Cardiac muscle cell (in vitro differentiated cells and primary cell): ENCODE measurements around the gene TACO1. TPM values are rescaled to one million over a fixed set of nuclear protein-coding genes. Genes with fewer than 3 reads are reported as not detected.
A peak's percentile ranks its signal among the peaks of the same experiment; 100 is the strongest.

ENCODE experiments used
- DNase-seq, 2 donors: peaks; one replicate each; pipeline versions ENCODE4 v3.0.0 to v3.0.0-alpha.2; 2010 to 2017; ENCODE audit warnings: low read depth in 1 of 2, low spot score in 1 of 2
- H3K27ac ChIP-seq: fragments of 200-600 bp; sonication (generic); 2 replicates; pipeline ENCODE4 v1.5.1; 2016
- H3K27me3 ChIP-seq: fragments of 200-600 bp; sonication (generic); 2 replicates; pipeline ENCODE4 v1.6.0; 2016; ENCODE audit warnings: control low read depth
- H3K36me3 ChIP-seq: fragments of 200-600 bp; sonication (generic); 2 replicates; pipeline ENCODE4 v1.5.1; 2016; ENCODE audit warnings: control low read depth
- H3K4me1 ChIP-seq: fragments of 200-600 bp; sonication (generic); 2 replicates; pipeline ENCODE4 v1.8.1; 2017; ENCODE audit warnings: low read depth, mild to moderate bottlenecking, mixed run types
- H3K4me3 ChIP-seq: fragments of 200-600 bp; sonication (generic); 2 replicates; pipeline ENCODE4 v1.5.1; 2016; ENCODE audit warnings: mild to moderate bottlenecking
- H3K9me3 ChIP-seq: fragments of 200-600 bp; sonication (generic); 2 replicates; pipeline ENCODE4 v1.5.1; 2017; ENCODE audit warnings: low read depth, mild to moderate bottlenecking, control low read depth
- polyA plus RNA-seq: library from polyadenylated mRNA; unstranded; fragments of >200 nt; fragmentation: Nextera tagmentation; extraction: Ambion mirVana; gene quantifications from 2 replicates; pipeline ENCODE4 v1.2.1, GENCODE V29; 2016
- total RNA-seq: library from RNA; depleted of rRNA; stranded (reverse); fragments of >200 nt; gene quantifications from 2 replicates; pipeline ENCODE4 v1.2.3, GENCODE V29; 2016
- TF ChIP-seq, protein P1 (sequence below): IDR thresholded peaks from 2 replicates; pipeline ENCODE4 v1.5.1; 2012; ENCODE audit warnings: low read depth, mild to moderate bottlenecking, low read length

The TACO1 gene
- 25.6 and 34.1 TPM in 2 replicates for total RNA-seq
- polyA plus RNA-seq: 41.3 and 54.9 TPM in 2 replicates

DNA sequence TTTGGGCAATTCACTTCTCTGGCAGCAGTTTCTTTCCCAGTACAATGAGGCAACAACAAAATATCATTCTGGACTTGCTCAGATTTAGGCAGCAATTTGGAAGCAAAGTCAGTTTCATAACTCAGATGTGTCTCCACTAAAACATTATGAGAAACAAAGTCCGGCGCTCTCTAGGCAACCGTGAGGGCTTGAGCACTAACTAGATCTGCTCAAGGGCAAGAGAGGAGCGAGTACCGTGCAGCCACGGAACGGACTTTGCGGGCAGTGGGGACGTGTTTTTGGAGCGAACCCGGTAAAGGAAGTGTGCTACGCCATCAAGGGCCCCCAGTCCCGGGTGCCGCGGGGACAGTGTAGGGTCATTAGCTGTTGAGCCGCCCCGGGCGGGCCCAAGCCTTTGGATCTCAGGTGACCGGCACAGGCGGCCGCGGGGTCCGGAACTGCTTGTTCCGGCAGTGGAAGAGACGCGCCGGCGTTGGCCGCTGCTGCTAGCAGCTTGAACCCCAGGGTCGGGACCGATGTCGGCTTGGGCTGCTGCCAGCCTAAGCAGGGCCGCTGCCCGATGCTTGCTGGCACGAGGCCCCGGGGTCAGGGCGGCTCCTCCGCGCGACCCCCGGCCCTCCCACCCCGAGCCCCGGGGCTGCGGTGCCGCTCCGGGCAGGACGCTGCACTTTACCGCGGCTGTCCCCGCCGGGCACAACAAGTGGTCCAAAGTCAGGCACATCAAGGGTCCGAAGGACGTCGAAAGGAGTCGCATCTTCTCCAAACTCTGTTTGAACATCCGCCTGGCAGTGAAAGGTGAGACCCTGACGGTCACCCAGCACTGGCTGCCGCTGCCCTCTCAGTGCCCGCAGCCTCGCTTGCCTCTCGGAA lies at the start of gene TACO1:
Gene TACO1 (plus strand): TSS at position 327 of the 870 bp plus-strand sequence. CDS start 189 bp downstream, at position 516.
- Histone ChIP-seq H3K4me1 (peaks cover 12% of the 10 kb centered on the region), H3K4me3 (peak within 1 kb of the TSS; percentile 77), H3K9me3 (no peaks in the 10 kb centered on the region), H3K27ac (peak within 1 kb of the TSS; percentile 85), H3K36me3 (peaks cover 14% of the 10 kb centered on the region), H3K27me3 (no peaks in the 10 kb centered on the region)
- TF ChIP-seq, protein P1, sequence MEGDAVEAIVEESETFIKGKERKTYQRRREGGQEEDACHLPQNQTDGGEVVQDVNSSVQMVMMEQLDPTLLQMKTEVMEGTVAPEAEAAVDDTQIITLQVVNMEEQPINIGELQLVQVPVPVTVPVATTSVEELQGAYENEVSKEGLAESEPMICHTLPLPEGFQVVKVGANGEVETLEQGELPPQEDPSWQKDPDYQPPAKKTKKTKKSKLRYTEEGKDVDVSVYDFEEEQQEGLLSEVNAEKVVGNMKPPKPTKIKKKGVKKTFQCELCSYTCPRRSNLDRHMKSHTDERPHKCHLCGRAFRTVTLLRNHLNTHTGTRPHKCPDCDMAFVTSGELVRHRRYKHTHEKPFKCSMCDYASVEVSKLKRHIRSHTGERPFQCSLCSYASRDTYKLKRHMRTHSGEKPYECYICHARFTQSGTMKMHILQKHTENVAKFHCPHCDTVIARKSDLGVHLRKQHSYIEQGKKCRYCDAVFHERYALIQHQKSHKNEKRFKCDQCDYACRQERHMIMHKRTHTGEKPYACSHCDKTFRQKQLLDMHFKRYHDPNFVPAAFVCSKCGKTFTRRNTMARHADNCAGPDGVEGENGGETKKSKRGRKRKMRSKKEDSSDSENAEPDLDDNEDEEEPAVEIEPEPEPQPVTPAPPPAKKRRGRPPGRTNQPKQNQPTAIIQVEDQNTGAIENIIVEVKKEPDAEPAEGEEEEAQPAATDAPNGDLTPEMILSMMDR: no peak
- DNase-seq: peak; percentile 88 to 90

GRCh38 chr17:63552211-63552610 lies 48.5 kb upstream of the TACO1 start:
- peak overlapping the region; percentile 68 for H3K4me3 ChIP-seq
- no peaks in the 10 kb centered on the region for H3K36me3 ChIP-seq
- H3K27me3 ChIP-seq: no peaks in the 10 kb centered on the region
- TF ChIP-seq, protein P1: no peak
- H3K27ac ChIP-seq: peak overlapping the region; percentile 93
- peak in 1 of 2 donors; percentile 17 for DNase-seq
- no peaks in the 10 kb centered on the region for H3K9me3 ChIP-seq
- peaks cover 21% of the 10 kb centered on the region for H3K4me1 ChIP-seq

- Histone ChIP-seq H3K27me3 (no peaks in the 10 kb centered on the region), H3K9me3 (no peaks in the 10 kb centered on the region), H3K36me3 (no peaks in the 10 kb centered on the region), H3K4me1 (peaks cover 15% of the 10 kb centered on the region), H3K4me3 (no peak overlapping the region), H3K27ac (no peak overlapping the region)
- no peak for DNase-seq
- TF ChIP-seq, protein P1: no peak
These were observed 45.1 kb upstream of the TACO1 start for GRCh38 chr17:63555500-63556156.

DNA sequence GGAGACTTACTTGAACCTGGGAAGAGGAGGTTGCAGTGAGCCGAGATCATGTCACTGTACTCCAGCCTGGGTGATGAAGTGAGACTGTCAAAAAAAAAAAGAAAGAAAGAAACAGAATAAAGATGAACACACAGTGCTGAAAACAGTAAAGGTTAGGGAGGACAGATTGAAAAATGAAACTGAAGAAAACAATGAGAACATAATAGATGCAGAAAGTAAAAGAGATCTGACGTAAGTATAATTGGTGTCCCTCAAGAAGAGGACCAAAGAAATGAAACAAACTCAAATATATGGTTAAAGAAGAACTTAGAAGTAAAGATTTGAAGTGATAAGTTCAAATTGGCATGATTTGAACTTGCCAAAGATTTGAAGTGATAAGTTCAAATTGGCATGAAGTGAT lies 43.3 kb upstream of the TACO1 start:
- no peak overlapping the region for H3K27ac ChIP-seq
- no peak for DNase-seq
- peaks cover 6% of the 10 kb centered on the region for H3K4me1 ChIP-seq
- no peaks in the 10 kb centered on the region for H3K9me3 ChIP-seq
- H3K27me3 ChIP-seq: no peaks in the 10 kb centered on the region
- TF ChIP-seq, protein P1: no peak
- no peaks in the 10 kb centered on the region for H3K36me3 ChIP-seq
- no peak overlapping the region for H3K4me3 ChIP-seq

DNA sequence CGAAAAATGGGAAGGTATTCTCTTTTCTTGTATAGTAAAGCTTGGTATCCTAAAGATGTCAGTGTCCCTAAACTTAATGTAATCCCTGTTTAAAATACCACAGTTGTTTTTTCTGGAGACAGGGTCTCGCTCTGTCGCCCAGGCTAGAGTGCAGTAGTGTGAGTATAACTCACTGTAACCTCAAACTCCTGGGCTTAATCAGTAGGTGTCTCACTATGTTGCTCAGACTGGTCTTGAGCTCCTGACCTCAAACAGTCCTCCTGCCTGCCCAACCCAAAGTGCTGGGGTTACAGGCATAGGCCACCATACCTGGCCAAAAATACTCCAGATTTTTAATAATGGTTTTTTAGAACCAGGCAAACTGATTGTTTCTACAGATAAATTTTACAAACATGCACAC lies 42.3 kb upstream of the TACO1 start:
- Histone ChIP-seq H3K4me3 (no peak overlapping the region), H3K27me3 (no peaks in the 10 kb centered on the region), H3K27ac (no peak overlapping the region), H3K4me1 (no peaks in the 10 kb centered on the region), H3K36me3 (no peaks in the 10 kb centered on the region), H3K9me3 (no peaks in the 10 kb centered on the region)
- DNase-seq: no peak
- TF ChIP-seq, protein P1: no peak
